ENCODE results near the gene VSIR.

Gene VSIR

GRCh38 chr10:71706216-71707121 is 66.9 kb downstream of the VSIR start:
- DNase-seq (ENCODE audit: low spot score in 2 of 2): no peak
- Mint-ChIP-seq H3K4me1 (peaks cover 19% of the 10 kb centered on the region), H3K4me3 (no peak overlapping the region), H3K27ac (no peak overlapping the region), H3K36me3 (no peaks in the 10 kb centered on the region), H3K9me3 (no peaks in the 10 kb centered on the region)
- ATAC-seq: no peak

- Mint-ChIP-seq H3K36me3 (no peaks in the 10 kb centered on the region), H3K9me3 (no peaks in the 10 kb centered on the region), H3K27ac (peak overlapping the region; percentile 69), H3K4me1 (peaks cover 19% of the 10 kb centered on the region), H3K4me3 (no peak overlapping the region)
- ATAC-seq (no peak), DNase-seq (ENCODE audit: low spot score in 2 of 2) (no peak)
Observed at GRCh38 chr10:71705582-71705981, 67.7 kb downstream of the VSIR start.

GRCh38 chr10:71704816-71705215 is 68.5 kb downstream of the VSIR start:
- H3K27ac Mint-ChIP-seq: no peak overlapping the region
- H3K4me1 Mint-ChIP-seq: peaks cover 18% of the 10 kb centered on the region

GRCh38 chr10:71703577-71703976 is 69.7 kb downstream of the VSIR start:
- Mint-ChIP-seq H3K27ac (no peak overlapping the region), H3K9me3 (no peaks in the 10 kb centered on the region), H3K4me3 (no peak overlapping the region), H3K4me1 (peaks cover 19% of the 10 kb centered on the region), H3K36me3 (no peaks in the 10 kb centered on the region)
- ATAC-seq (no peak), DNase-seq (ENCODE audit: low spot score in 2 of 2) (no peak)

More at GRCh38 chr10:71704816-71705215, 68.5 kb downstream of the VSIR start:
- no peak overlapping the region for H3K4me3 Mint-ChIP-seq
- H3K36me3 Mint-ChIP-seq: no peaks in the 10 kb centered on the region
- DNase-seq (ENCODE audit: low spot score in 2 of 2) (no peak), ATAC-seq (no peak)
- no peaks in the 10 kb centered on the region for H3K9me3 Mint-ChIP-seq

GRCh38 chr10:71701496-71702132 is 71.7 kb downstream of the VSIR start:
- DNase-seq (ENCODE audit: low spot score in 2 of 2): no peak
- H3K4me1 Mint-ChIP-seq: peaks cover 29% of the 10 kb centered on the region
- no peak overlapping the region for H3K4me3 Mint-ChIP-seq
- no peaks in the 10 kb centered on the region for H3K9me3 Mint-ChIP-seq
- no peaks in the 10 kb centered on the region for H3K36me3 Mint-ChIP-seq
- no peak overlapping the region for H3K27ac Mint-ChIP-seq
- no peak for ATAC-seq

GRCh38 chr10:71700731-71701368 is 72.5 kb downstream of the VSIR start:
- Mint-ChIP-seq H3K9me3 (no peaks in the 10 kb centered on the region), H3K36me3 (no peaks in the 10 kb centered on the region), H3K4me3 (no peak overlapping the region), H3K27ac (no peak overlapping the region), H3K4me1 (peaks cover 32% of the 10 kb centered on the region)
- DNase-seq (ENCODE audit: low spot score in 2 of 2) (no peak), ATAC-seq (no peak)

- no peak overlapping the region for H3K4me3 Mint-ChIP-seq
- no peak for DNase-seq (ENCODE audit: low spot score in 2 of 2)
- no peaks in the 10 kb centered on the region for H3K9me3 Mint-ChIP-seq
- H3K36me3 Mint-ChIP-seq: no peaks in the 10 kb centered on the region
- peak; percentile 22 for ATAC-seq
- H3K27ac Mint-ChIP-seq: peak overlapping the region; percentile 23
- H3K4me1 Mint-ChIP-seq: peaks cover 51% of the 10 kb centered on the region
Observed at GRCh38 chr10:71698737-71699136, 74.6 kb downstream of the VSIR start.

GRCh38 chr10:71697938-71698709 is 75.2 kb downstream of the VSIR start:
- peak; percentile 83 for ATAC-seq
- Mint-ChIP-seq H3K27ac (peak overlapping the region; percentile 23), H3K9me3 (no peaks in the 10 kb centered on the region), H3K4me1 (peaks cover 54% of the 10 kb centered on the region), H3K4me3 (no peak overlapping the region), H3K36me3 (no peaks in the 10 kb centered on the region)
- peak in 1 of 2 donors; percentile 74 for DNase-seq (ENCODE audit: low spot score in 2 of 2)
